ACC112 (cell line): ENCODE results near the gene INHA.

ENCODE experiments used
- H2AFZ ChIP-seq: fragments of 200-600 bp; sonication (generic); one replicate; pipeline ENCODE4 v1.6.0; 2017; ENCODE audit warnings: antibody characterized with exemption, low read length; ENCODE audit not compliant: unreplicated experiment
- H3K27ac ChIP-seq: fragments of 200-600 bp; sonication (generic); 2 replicates; pipeline ENCODE4 v1.5.1; 2014; ENCODE audit warnings: low read depth, mild to moderate bottlenecking, antibody characterized with exemption, low read length, moderate library complexity
- H3K27me3 ChIP-seq: fragments of 200-600 bp; sonication (generic); 2 replicates; pipeline ENCODE4 v1.6.1; 2014; ENCODE audit warnings: mild to moderate bottlenecking, antibody characterized with exemption, low read length, moderate library complexity, mixed read lengths; ENCODE audit not compliant: insufficient read depth
- H3K36me3 ChIP-seq: fragments of 200-600 bp; sonication (generic); 2 replicates; pipeline ENCODE4 v1.6.1; 2016; ENCODE audit warnings: mild to moderate bottlenecking, antibody characterized with exemption, low read length, moderate library complexity, mixed read lengths; ENCODE audit not compliant: insufficient read depth
- H3K4me1 ChIP-seq: fragments of 200-600 bp; sonication (generic); one replicate; pipeline ENCODE4 v1.6.1; 2016; ENCODE audit warnings: low read length, mixed read lengths; ENCODE audit not compliant: insufficient read depth, unreplicated experiment, control insufficient read depth
- H3K4me3 ChIP-seq: fragments of 200-600 bp; sonication (generic); 2 replicates; pipeline ENCODE4 v1.5.1; 2014; ENCODE audit warnings: mild to moderate bottlenecking, low read depth, low read length
- H3K79me2 ChIP-seq: fragments of 200-600 bp; sonication (generic); one replicate; pipeline ENCODE4 v1.6.0; 2016; ENCODE audit warnings: low read length; ENCODE audit not compliant: control insufficient read depth, unreplicated experiment, insufficient read depth

Gene INHA

GRCh38 chr2:219532378-219532649 is 39.8 kb upstream of the INHA start:
- Histone ChIP-seq H3K4me1 (no peaks in the 10 kb centered on the region), H3K27me3 (peaks cover 31% of the 10 kb centered on the region), H3K27ac (no peak overlapping the region), H3K4me3 (no peak overlapping the region), H3K36me3 (no peaks in the 10 kb centered on the region), H3K79me2 (no peaks in the 10 kb centered on the region), H2AFZ (no peak overlapping the region)

GRCh38 chr2:219533930-219534661 is 38.0 kb upstream of the INHA start:
- Histone ChIP-seq H3K79me2 (no peaks in the 10 kb centered on the region), H3K36me3 (no peaks in the 10 kb centered on the region), H3K27ac (no peak overlapping the region), H3K4me1 (no peaks in the 10 kb centered on the region), H3K4me3 (no peak overlapping the region), H2AFZ (no peak overlapping the region), H3K27me3 (peaks cover 18% of the 10 kb centered on the region)

GRCh38 chr2:219536425-219536824 is 35.7 kb upstream of the INHA start:
- Histone ChIP-seq H3K4me3 (no peak overlapping the region), H2AFZ (no peak overlapping the region), H3K27me3 (peaks cover 9% of the 10 kb centered on the region; the same call in 1 of the 2 replicates), H3K79me2 (no peaks in the 10 kb centered on the region), H3K27ac (no peak overlapping the region), H3K4me1 (no peaks in the 10 kb centered on the region), H3K36me3 (0 out of 2 replicates have a peak, but pooled peaks cover 8% of the 10 kb centered on the region)

- no peak overlapping the region for H3K4me3 ChIP-seq
- H3K4me1 ChIP-seq: peaks cover 2% of the 10 kb centered on the region
- no peak overlapping the region for H2AFZ ChIP-seq
- H3K27ac ChIP-seq: no peak overlapping the region
- peaks cover 6% of the 10 kb centered on the region; the same call in 1 of the 2 replicates for H3K27me3 ChIP-seq
- H3K36me3 ChIP-seq: 0 out of 2 replicates have a peak, but pooled peaks cover 8% of the 10 kb centered on the region
- no peaks in the 10 kb centered on the region for H3K79me2 ChIP-seq
Observed at GRCh38 chr2:219536967-219537366, 35.1 kb upstream of the INHA start.

- no peak overlapping the region for H3K4me3 ChIP-seq
Observed at GRCh38 chr2:219537657-219538488, 34.2 kb upstream of the INHA start.

GRCh38 chr2:219538504-219538951 is 33.6 kb upstream of the INHA start:
- 0 out of 2 replicates have a peak, but pooled peaks cover 8% of the 10 kb centered on the region for H3K36me3 ChIP-seq
- no peak overlapping the region for H3K27ac ChIP-seq
- H3K27me3 ChIP-seq: no peaks in the 10 kb centered on the region
- peaks cover 8% of the 10 kb centered on the region for H3K4me1 ChIP-seq
- H2AFZ ChIP-seq: no peak overlapping the region
- peaks cover 6% of the 10 kb centered on the region for H3K79me2 ChIP-seq
- H3K4me3 ChIP-seq: no peak overlapping the region

More at GRCh38 chr2:219537657-219538488, 34.2 kb upstream of the INHA start:
- Histone ChIP-seq H3K36me3 (0 out of 2 replicates have a peak, but pooled peaks cover 8% of the 10 kb centered on the region), H3K4me1 (peaks cover 8% of the 10 kb centered on the region), H3K27ac (no peak overlapping the region), H3K27me3 (no peaks in the 10 kb centered on the region), H2AFZ (no peak overlapping the region), H3K79me2 (peaks cover 6% of the 10 kb centered on the region)

- Histone ChIP-seq H3K4me3 (no peak overlapping the region), H3K27me3 (no peaks in the 10 kb centered on the region), H2AFZ (no peak overlapping the region), H3K27ac (no peak overlapping the region), H3K4me1 (peaks cover 8% of the 10 kb centered on the region), H3K36me3 (0 out of 2 replicates have a peak, but pooled peaks cover 8% of the 10 kb centered on the region), H3K79me2 (peaks cover 6% of the 10 kb centered on the region)
Observed at GRCh38 chr2:219538956-219539788, 32.9 kb upstream of the INHA start.

- Histone ChIP-seq H3K27ac (no peak overlapping the region), H3K4me3 (no peak overlapping the region), H2AFZ (no peak overlapping the region), H3K79me2 (peaks cover 6% of the 10 kb centered on the region), H3K36me3 (0 out of 2 replicates have a peak, but pooled peaks cover 8% of the 10 kb centered on the region), H3K27me3 (no peaks in the 10 kb centered on the region), H3K4me1 (peaks cover 8% of the 10 kb centered on the region)
Observed at GRCh38 chr2:219539926-219540678, 32.0 kb upstream of the INHA start.

- no peak overlapping the region for H3K27ac ChIP-seq
- H3K4me3 ChIP-seq: no peak overlapping the region
- H3K4me1 ChIP-seq: peaks cover 8% of the 10 kb centered on the region
- 0 out of 2 replicates have a peak, but pooled peaks cover 8% of the 10 kb centered on the region for H3K36me3 ChIP-seq
- peaks cover 6% of the 10 kb centered on the region for H3K79me2 ChIP-seq
- no peak overlapping the region for H2AFZ ChIP-seq
- H3K27me3 ChIP-seq: no peaks in the 10 kb centered on the region
Observed at GRCh38 chr2:219540784-219541504, 31.2 kb upstream of the INHA start.
